HS-27A (cell line): ENCODE results near the gene UBAC2.
"Not testable (repeated sequence)": the region's sequence is repeated elsewhere in the genome, so short reads cannot be mapped to it uniquely, and the experiment has no call there.

ENCODE experiments used
- DNase-seq: peaks from one replicate; pipeline ENCODE4 v3.0.0-alpha.2; 2012; ENCODE audit warnings: low read depth, missing footprints

Gene UBAC2

GRCh38 chr13:99185606-99186005 lies 15.0 kb upstream of the UBAC2 start:
- no peak for DNase-seq

GRCh38 chr13:99190147-99190985 lies 10.3 kb upstream of the UBAC2 start:
- DNase-seq: no peak

- DNase-seq: no peak
These were observed 9.2 kb upstream of the UBAC2 start for GRCh38 chr13:99191336-99191899.

- DNase-seq: no peak
These were observed 8.7 kb upstream of the UBAC2 start for GRCh38 chr13:99191900-99192399.

- no peak for DNase-seq
These were observed 8.2 kb upstream of the UBAC2 start for GRCh38 chr13:99192480-99192879.

GRCh38 chr13:99193152-99193551 lies 7.5 kb upstream of the UBAC2 start:
- DNase-seq: no peak

- no peak for DNase-seq
These were observed 4.1 kb upstream of the UBAC2 start for GRCh38 chr13:99196466-99197116.

GRCh38 chr13:99197117-99197651 lies 3.5 kb upstream of the UBAC2 start:
- no peak for DNase-seq

- DNase-seq: no peak
These were observed 868 bp upstream of the UBAC2 start for GRCh38 chr13:99199541-99200431.

- DNase-seq: no peak
These were observed 3.2 kb downstream of the UBAC2 start for GRCh38 chr13:99203601-99204579.

GRCh38 chr13:99205621-99206220 lies 5.1 kb downstream of the UBAC2 start:
- DNase-seq: no peak

GRCh38 chr13:99206226-99206625 lies 5.6 kb downstream of the UBAC2 start:
- DNase-seq: no peak

GRCh38 chr13:99206873-99207272 lies 6.2 kb downstream of the UBAC2 start:
- no peak for DNase-seq

- DNase-seq: no peak
These were observed 6.9 kb downstream of the UBAC2 start for GRCh38 chr13:99207511-99207910.

- no peak for DNase-seq
These were observed 7.5 kb downstream of the UBAC2 start for GRCh38 chr13:99208185-99208584.

- DNase-seq: no peak
These were observed 8.3 kb downstream of the UBAC2 start for GRCh38 chr13:99208845-99209527.

- not testable (repeated sequence) for DNase-seq
These were observed 10.0 kb downstream of the UBAC2 start for GRCh38 chr13:99210627-99211026.

- DNase-seq: no peak
These were observed 10.9 kb downstream of the UBAC2 start for GRCh38 chr13:99211421-99212035.

- DNase-seq: no peak
These were observed 13.6 kb downstream of the UBAC2 start for GRCh38 chr13:99214232-99214631.
